VCaP (cell line): ENCODE results near the gene GTF2H3.

Experiments
- H3K27ac ChIP-seq: fragments of 450-650 bp; 2 replicates; pipeline ENCODE4 v1.5.1; 2017
- TF ChIP-seq, protein P1 (sequence below): fragments of 450-650 bp; conservative IDR thresholded peaks from 2 replicates; pipeline ENCODE4 v1.5.1; 2017; ENCODE audit warnings: mild to moderate bottlenecking, moderate library complexity

The GTF2H3 gene

DNA sequence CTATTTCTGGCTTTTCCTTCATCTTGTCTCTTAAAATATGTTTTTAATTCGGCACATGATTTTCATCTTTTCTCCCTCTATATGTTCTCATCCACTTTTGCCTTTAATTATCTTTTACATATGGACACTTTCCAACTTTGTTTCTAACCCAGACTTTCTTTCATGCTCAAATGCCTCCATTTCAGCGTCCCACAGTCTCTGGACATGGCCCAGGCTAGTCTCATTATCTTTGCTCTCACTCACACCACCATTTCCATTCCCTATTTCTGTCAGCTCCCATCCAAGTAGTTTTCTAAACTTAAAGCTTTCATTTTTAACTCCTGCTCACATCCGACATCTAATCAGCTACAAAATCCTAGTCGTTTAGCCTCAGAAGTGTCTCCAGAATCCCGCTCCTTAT, 14.8 kb downstream of the GTF2H3 start:
- no peak overlapping the region for H3K27ac ChIP-seq
- TF ChIP-seq, protein P1, sequence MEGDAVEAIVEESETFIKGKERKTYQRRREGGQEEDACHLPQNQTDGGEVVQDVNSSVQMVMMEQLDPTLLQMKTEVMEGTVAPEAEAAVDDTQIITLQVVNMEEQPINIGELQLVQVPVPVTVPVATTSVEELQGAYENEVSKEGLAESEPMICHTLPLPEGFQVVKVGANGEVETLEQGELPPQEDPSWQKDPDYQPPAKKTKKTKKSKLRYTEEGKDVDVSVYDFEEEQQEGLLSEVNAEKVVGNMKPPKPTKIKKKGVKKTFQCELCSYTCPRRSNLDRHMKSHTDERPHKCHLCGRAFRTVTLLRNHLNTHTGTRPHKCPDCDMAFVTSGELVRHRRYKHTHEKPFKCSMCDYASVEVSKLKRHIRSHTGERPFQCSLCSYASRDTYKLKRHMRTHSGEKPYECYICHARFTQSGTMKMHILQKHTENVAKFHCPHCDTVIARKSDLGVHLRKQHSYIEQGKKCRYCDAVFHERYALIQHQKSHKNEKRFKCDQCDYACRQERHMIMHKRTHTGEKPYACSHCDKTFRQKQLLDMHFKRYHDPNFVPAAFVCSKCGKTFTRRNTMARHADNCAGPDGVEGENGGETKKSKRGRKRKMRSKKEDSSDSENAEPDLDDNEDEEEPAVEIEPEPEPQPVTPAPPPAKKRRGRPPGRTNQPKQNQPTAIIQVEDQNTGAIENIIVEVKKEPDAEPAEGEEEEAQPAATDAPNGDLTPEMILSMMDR = no peak

DNA sequence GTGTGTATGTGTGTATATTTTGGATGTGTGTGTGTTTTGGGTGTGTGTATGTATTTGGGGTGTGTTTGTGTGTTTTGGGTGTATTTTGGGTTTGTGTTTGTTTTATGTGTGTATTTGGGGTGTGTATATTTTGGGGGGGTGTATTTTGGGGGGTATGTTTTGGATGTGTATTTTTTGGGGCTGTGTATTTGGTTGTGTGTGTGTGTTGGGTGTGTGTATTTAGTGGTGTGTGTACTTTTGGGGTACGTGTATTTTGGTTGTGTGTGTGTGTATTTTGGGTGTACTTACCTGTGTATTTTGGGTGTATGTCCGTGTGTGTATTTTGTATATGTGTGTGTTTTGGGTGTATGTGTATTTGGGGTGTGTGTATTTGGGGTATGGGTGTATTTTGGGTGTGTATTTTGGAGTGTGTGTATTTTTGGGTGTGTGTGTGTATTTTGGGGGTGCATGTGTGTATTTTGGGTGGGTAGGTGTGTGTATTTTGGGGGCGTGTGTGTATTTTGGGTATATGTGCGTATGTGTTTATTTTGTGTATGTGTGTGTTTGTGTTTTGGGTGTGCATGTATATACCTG, 20.6 kb downstream of the GTF2H3 start:
- TF ChIP-seq, protein P1 = no peak
- no peak overlapping the region for H3K27ac ChIP-seq

DNA sequence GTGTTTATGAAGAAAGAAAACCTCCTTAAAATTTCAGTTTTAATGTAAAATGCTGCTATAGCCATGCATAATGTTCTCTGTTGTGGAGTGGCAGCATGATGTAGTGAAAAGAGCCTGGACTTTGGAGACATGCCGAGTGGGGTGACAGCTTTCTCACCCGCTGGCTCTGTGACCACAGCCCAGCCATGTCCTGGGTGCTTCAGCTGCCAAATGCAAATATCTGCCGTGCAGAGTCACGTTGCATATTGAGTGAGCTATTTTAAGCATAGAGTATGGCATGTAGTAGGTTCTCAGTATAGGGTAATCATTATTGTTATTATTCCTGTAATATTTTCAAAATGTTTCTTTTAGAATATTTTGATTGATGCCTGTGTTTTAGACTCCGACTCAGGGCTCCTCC, 21.8 kb downstream of the GTF2H3 start:
- TF ChIP-seq, protein P1 = no peak
- no peak overlapping the region for H3K27ac ChIP-seq

DNA sequence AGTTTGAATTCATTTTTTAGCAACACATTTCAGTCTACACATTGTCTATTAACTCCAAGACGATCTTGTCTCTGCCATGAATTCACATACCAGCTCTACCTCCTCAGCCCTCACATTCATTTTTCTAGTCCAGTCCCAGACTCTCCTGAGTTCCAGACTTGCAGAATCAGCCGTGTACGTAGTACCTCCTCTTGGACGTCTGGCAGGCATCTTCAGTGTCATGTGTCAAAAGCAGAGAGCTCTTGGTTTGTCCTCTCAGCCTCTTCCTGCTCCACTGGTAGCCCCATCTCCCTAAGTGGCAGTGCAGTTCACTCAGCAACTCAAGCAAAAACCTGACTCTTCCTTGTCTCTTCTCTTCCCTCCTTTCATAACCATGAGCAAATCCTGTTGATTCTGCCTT, 22.8 kb downstream of the GTF2H3 start:
- H3K27ac ChIP-seq = no peak overlapping the region
- TF ChIP-seq, protein P1 = no peak

DNA sequence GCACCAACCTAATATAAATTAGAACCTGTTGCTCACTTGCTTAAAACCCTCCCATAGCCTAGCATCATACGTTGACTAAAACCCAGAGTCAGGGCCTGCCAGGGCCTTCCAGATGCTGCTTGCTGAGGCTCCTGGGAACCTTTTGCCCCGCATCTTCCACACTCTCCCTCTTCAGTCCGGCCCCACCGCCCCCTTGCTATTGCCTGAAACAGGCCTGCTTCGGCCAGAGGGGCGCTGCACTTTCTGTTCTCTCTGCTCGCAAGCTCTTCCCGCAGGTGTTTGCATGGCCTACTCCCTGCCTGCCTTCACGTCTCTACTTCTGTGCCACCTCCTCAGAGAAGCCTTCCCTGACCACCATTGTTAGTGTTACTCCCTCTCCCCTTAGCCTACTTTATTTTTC, 23.6 kb downstream of the GTF2H3 start:
- TF ChIP-seq, protein P1 = no peak
- H3K27ac ChIP-seq = no peak overlapping the region

DNA sequence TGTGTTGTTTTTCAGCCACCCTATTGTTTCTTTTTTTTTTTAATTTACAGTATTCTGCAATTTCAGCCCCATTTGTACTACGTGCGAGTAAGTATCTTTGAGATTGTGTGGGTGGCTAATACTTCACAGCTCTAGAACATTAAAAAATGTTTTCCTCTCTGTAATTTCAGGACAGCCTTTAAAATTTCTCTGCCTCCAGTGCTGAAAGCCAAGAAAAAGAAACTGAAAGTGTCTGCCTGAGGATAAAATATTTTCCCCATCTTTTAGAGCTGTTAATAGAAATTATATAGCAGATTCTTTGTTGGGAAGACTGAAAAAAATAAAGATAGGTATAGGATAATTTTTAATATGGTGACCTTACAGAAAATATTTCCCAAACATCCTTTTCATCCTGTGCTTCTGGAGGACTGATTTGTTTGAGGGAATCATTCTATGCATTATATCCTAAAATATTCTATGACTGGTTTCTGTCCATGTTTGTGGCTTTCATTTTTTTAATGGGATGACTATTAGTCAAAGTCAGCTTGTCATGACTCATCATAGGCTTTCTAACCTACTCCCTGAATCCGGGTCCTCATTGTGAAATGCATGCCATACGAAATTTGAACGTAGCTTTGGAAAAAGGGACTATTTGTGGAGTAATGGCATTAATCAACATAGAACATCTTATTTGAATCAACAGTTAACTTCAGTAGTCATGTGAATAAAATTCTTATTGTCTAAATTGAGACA, 26.5 kb downstream of the GTF2H3 start:
- TF ChIP-seq, protein P1 = no peak
- no peak overlapping the region for H3K27ac ChIP-seq

DNA sequence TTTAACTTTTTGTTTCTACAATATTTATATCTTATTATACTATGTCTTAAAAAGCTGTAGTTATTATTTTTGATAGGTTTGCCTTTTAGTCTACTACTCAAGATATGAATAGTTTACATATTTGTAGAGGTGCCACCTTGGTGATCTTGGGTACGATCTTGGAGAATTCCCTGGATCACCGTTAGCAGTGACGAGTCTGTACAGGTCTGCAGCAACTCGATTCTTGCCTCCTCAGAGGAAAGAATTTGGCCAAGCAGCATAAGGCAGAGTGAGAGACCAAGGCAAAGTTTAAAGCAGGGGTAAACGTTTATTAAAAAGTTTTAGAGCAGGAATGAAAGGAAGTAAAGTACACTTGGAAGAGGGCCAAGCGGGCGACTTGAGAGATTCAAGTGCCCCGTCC, 34.1 kb downstream of the GTF2H3 start:
- no peak overlapping the region for H3K27ac ChIP-seq
- TF ChIP-seq, protein P1 = no peak
